ENCODE measurements around the gene PROZ. TPM values are rescaled to one million over a fixed set of nuclear protein-coding genes. Genes with fewer than 3 reads are reported as not detected.

The PROZ gene
- total and polyA plus RNA-seq, 12 donors = 0.03 to 0.20 TPM; not detected in 10

DNA sequence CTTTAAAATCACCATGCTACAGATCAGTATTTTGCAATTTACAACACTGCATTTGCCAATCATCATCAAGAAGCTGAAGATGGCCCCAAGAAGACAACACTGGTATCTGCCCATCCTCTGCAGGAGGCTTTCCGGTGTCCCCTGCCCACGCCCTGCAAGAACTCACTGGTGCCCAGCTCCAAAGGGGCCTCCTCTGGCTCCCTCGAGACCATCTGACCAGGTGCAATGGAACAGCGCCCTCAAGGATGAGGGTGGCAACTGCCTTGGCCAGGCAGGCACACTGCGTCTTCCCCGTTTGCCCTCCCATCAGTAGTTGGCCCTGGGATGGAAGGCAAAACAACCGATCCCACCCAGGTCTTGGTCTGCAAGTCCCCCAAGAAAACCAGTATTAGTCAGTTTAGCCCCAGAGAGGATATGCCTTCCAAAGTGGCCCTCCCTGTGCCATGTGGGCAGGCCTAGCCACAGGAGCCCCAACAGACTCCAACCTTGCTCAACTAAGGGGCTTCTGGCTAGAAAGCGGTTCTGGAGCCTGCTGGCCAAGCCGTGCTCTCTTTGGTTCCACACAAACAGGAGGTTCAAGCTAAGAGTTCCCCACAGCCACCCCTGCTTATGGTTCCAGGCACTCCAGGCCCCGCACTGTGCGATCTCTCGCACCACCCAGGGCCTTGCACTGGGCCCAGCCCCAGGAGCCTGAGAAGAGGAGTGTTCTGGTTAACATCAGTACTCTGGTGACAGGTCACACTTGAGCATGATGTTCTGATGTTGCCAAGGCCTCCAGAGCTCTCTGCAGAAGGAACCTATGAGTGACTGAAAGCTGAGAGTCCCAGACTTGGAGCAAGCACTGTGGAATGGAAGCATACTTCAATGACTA, 45.3 kb downstream of the PROZ start:
- peaks cover 8 to 73% (median 60%) of the 10 kb centered on the region in 9 donors for H3K4me1 ChIP-seq
- TF ChIP-seq, protein P1, sequence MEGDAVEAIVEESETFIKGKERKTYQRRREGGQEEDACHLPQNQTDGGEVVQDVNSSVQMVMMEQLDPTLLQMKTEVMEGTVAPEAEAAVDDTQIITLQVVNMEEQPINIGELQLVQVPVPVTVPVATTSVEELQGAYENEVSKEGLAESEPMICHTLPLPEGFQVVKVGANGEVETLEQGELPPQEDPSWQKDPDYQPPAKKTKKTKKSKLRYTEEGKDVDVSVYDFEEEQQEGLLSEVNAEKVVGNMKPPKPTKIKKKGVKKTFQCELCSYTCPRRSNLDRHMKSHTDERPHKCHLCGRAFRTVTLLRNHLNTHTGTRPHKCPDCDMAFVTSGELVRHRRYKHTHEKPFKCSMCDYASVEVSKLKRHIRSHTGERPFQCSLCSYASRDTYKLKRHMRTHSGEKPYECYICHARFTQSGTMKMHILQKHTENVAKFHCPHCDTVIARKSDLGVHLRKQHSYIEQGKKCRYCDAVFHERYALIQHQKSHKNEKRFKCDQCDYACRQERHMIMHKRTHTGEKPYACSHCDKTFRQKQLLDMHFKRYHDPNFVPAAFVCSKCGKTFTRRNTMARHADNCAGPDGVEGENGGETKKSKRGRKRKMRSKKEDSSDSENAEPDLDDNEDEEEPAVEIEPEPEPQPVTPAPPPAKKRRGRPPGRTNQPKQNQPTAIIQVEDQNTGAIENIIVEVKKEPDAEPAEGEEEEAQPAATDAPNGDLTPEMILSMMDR (IDR thresholded peaks at IDR 0.05) = no peak
- no peak overlapping the region for H3K4me3 ChIP-seq
- DNase-seq (peak; percentile 53 to 63), ATAC-seq (peak; percentile 35 to 90 (median 79))
- H3K36me3 ChIP-seq = peaks cover 0 to 40% (median 12%) of the 10 kb centered on the region in 9 donors
- intact Hi-C loops (cut with DNase I) = no loop called here
- H3K27ac ChIP-seq = peak overlapping the region; percentile 33 to 88 (median 76)
- WGBS, 2 donors = 77 to 83% methylated on average over 12 of the region's 12 CpGs
- no peaks in the 10 kb centered on the region for H3K27me3 ChIP-seq
- H3K9me3 ChIP-seq = no peaks in the 10 kb centered on the region

DNA sequence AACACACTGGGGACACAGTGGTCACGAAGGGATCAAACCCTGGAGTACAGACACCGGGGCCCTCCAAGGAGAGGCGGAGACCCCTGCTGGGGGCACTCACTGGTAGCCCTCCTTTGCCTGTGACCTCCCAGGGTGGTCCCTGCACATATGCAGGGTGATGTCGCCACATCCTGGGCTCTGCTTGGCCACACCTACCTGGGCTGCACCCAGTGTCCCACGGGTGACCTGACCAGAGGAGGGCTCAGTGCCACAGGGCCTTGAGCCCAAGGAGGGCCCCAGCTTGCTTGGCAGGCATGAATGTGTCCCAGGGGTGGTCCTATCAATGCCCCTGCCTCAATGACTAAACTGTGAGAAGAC, 45.9 kb downstream of the PROZ start:
- DNase-seq (peak in 1 of 2 donors; percentile 28), ATAC-seq (peak in 4 of 8 donors; percentile 3 to 51 (median 4))
- peak overlapping the region in 2 of 10 donors; percentile 6 to 12 for H3K4me3 ChIP-seq
- peaks cover 8 to 69% (median 60%) of the 10 kb centered on the region in 9 donors for H3K4me1 ChIP-seq
- H3K9me3 ChIP-seq = no peaks in the 10 kb centered on the region
- WGBS, 2 donors = 50 to 59% methylated on average over 5 of the region's 5 CpGs
- TF ChIP-seq, protein P1 (IDR thresholded peaks at IDR 0.05) = no peak
- intact Hi-C loops (cut with DNase I) = no loop called here
- peak overlapping the region in 9 of 10 donors; percentile 45 to 88 (median 77) for H3K27ac ChIP-seq
- H3K27me3 ChIP-seq = no peaks in the 10 kb centered on the region
- peaks cover 0 to 34% (median 6%) of the 10 kb centered on the region in 9 donors for H3K36me3 ChIP-seq

DNA sequence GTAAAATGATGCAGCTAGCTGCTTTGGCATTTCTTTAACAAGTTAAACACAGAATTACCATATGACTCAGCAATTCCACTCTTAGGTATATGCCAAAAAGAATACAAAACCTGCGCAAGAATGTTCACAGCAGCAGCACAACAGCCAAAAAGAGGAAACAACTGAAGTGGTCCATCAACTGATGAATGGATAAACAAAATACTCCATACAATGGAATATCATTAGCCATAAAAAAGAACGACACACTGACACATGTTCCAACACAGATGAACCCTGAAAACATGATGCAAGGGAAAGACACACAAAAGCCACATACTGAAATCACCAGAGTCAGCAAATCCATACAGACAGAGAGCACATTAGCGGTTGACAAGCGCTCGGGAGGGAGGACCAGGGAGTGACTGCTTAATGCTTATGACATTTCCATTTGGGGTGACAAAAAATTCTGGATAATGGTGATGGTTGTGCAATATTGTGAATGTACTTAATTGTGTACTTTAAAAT, 47.0 kb downstream of the PROZ start:
- Histone ChIP-seq H3K27ac (peak overlapping the region in 4 of 10 donors; percentile 32 to 82 (median 78)), H3K4me1 (peaks cover 8 to 69% (median 65%) of the 10 kb centered on the region in 9 donors), H3K9me3 (no peaks in the 10 kb centered on the region), H3K27me3 (no peaks in the 10 kb centered on the region), H3K4me3 (no peak overlapping the region), H3K36me3 (peaks cover 0 to 22% (median 0%) of the 10 kb centered on the region in 9 donors)
- intact Hi-C loops (cut with DNase I) = no loop called here
- DNase-seq (no peak), ATAC-seq (no peak)
- 68 to 74% methylated on average over 5 of the region's 5 CpGs for WGBS, 2 donors
- TF ChIP-seq, protein P1 (IDR thresholded peaks at IDR 0.05) = no peak

DNA sequence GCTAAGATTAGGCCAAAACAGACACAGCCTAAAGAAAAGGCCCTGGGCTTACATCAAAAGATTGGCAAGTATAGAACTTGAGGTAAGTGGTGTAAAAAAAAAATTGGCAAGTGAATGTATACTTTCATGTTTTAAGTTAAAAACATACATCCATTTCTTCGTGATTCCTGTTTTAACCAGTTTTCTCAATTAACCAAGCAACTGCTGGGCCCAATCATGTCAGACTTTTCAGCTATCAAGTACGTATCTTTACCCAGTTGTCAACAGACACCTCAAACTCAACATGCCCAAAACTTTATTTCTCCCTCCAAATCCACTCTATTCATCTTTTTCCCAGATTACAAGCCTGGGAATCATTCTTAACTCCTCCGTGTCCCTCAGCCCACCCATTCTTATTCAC, 49.0 kb downstream of the PROZ start:
- Histone ChIP-seq H3K9me3 (no peaks in the 10 kb centered on the region), H3K36me3 (peaks cover 0 to 37% (median 0%) of the 10 kb centered on the region in 9 donors), H3K4me3 (peak overlapping the region; percentile 71 to 98 (median 88)), H3K27me3 (no peaks in the 10 kb centered on the region), H3K4me1 (peaks cover 10 to 82% (median 77%) of the 10 kb centered on the region in 9 donors), H3K27ac (peak overlapping the region in 9 of 10 donors; percentile 98 to 100 (median 99))
- WGBS, 2 donors = 44 to 45% methylated on average over 3 of the region's 3 CpGs
- no peak for ATAC-seq
- no peak for DNase-seq
- intact Hi-C loops (cut with DNase I) = loop anchor here in 1 of 10 donors (2.0 kb wide), 1 partner anchor 21 kb away; no protein-coding TSS in a partner anchor
- TF ChIP-seq, protein P1 (IDR thresholded peaks at IDR 0.05) = no peak
